Measurements from ENCODE around the gene SKP1.

Gene SKP1

GRCh38 chr5:134189031-134189430, 12.3 kb upstream of the SKP1 start:
- Histone ChIP-seq H3K9me3 (ENCODE audit: control insufficient read depth, insufficient read depth, low read length) (no peaks in the 10 kb centered on the region), H3K27me3 (ENCODE audit: control insufficient read depth, low read length) (no peaks in the 10 kb centered on the region), H3K4me1 (ENCODE audit: control insufficient read depth, low read length) (peaks cover 7% of the 10 kb centered on the region), H4K20me1 (ENCODE audit: control insufficient read depth, insufficient read depth, low read depth, low read length) (no peaks in the 10 kb centered on the region; the same call in 1 of the 2 replicates), H3K36me3 (ENCODE audit: control insufficient read depth, low read length) (no peaks in the 10 kb centered on the region), H3K27ac (ENCODE audit: low read depth, low read length) (no peak overlapping the region), H3K4me2 (ENCODE audit: low read length) (no peak overlapping the region), H3K4me3 (ENCODE audit: low read length) (no peak overlapping the region), H3K9me2 (replicated peaks; ENCODE audit: control insufficient read depth, low read length) (no peaks in the 10 kb centered on the region), H3K79me2 (ENCODE audit: control insufficient read depth, low read length) (no peaks in the 10 kb centered on the region), H3F3A (ENCODE audit: control insufficient read depth, insufficient read depth) (peaks cover 13% of the 10 kb centered on the region; the same call in 1 of the 2 replicates)
- TF ChIP-seq EZH2phosphoT487 (IDR thresholded peaks at IDR 0.05; ENCODE audit: borderline replicate concordance, low read length) (no peak), CTCF (IDR thresholded peaks at IDR 0.05; ENCODE audit: low read depth, low read length, poor library complexity, severe bottlenecking) (no peak)

GRCh38 chr5:134188092-134188491, 11.3 kb upstream of the SKP1 start:
- Histone ChIP-seq H3K79me2 (ENCODE audit: control insufficient read depth, low read length) (no peaks in the 10 kb centered on the region), H3K4me3 (ENCODE audit: low read length) (no peak overlapping the region), H3K27ac (ENCODE audit: low read depth, low read length) (no peak overlapping the region), H3K27me3 (ENCODE audit: control insufficient read depth, low read length) (no peaks in the 10 kb centered on the region), H3K36me3 (ENCODE audit: control insufficient read depth, low read length) (no peaks in the 10 kb centered on the region), H3K4me1 (ENCODE audit: control insufficient read depth, low read length) (peaks cover 7% of the 10 kb centered on the region), H3K4me2 (ENCODE audit: low read length) (no peak overlapping the region), H4K20me1 (ENCODE audit: control insufficient read depth, insufficient read depth, low read depth, low read length) (no peaks in the 10 kb centered on the region; the same call in 1 of the 2 replicates), H3K9me3 (ENCODE audit: control insufficient read depth, insufficient read depth, low read length) (no peaks in the 10 kb centered on the region), H3F3A (ENCODE audit: control insufficient read depth, insufficient read depth) (peaks cover 13% of the 10 kb centered on the region; the same call in 1 of the 2 replicates), H3K9me2 (replicated peaks; ENCODE audit: control insufficient read depth, low read length) (no peaks in the 10 kb centered on the region)
- TF ChIP-seq CTCF (IDR thresholded peaks at IDR 0.05; ENCODE audit: low read depth, low read length, poor library complexity, severe bottlenecking) (no peak), EZH2phosphoT487 (IDR thresholded peaks at IDR 0.05; ENCODE audit: borderline replicate concordance, low read length) (no peak)

GRCh38 chr5:134184155-134185135, 7.7 kb upstream of the SKP1 start:
- H3K4me1 ChIP-seq (ENCODE audit: control insufficient read depth, low read length) = peaks cover 7% of the 10 kb centered on the region
- H3K79me2 ChIP-seq (ENCODE audit: control insufficient read depth, low read length) = no peaks in the 10 kb centered on the region
- H4K20me1 ChIP-seq (ENCODE audit: control insufficient read depth, insufficient read depth, low read depth, low read length) = no peaks in the 10 kb centered on the region; the same call in 1 of the 2 replicates
- H3K36me3 ChIP-seq (ENCODE audit: control insufficient read depth, low read length) = no peaks in the 10 kb centered on the region
- H3K27me3 ChIP-seq (ENCODE audit: control insufficient read depth, low read length) = no peaks in the 10 kb centered on the region
- H3K27ac ChIP-seq (ENCODE audit: low read depth, low read length) = no peak overlapping the region
- no peak overlapping the region for H3K4me2 ChIP-seq (ENCODE audit: low read length)
- no peaks in the 10 kb centered on the region for H3K9me2 ChIP-seq (replicated peaks; ENCODE audit: control insufficient read depth, low read length)
- H3K4me3 ChIP-seq (ENCODE audit: low read length) = no peak overlapping the region
- H3F3A ChIP-seq (ENCODE audit: control insufficient read depth, insufficient read depth) = 0 out of 2 replicates have a peak, but pooled peaks cover 8% of the 10 kb centered on the region
- H3K9me3 ChIP-seq (ENCODE audit: control insufficient read depth, insufficient read depth, low read length) = no peaks in the 10 kb centered on the region
- TF ChIP-seq EZH2phosphoT487 (IDR thresholded peaks at IDR 0.05; ENCODE audit: borderline replicate concordance, low read length) = no peak
- TF ChIP-seq CTCF (IDR thresholded peaks at IDR 0.05; ENCODE audit: low read depth, low read length, poor library complexity, severe bottlenecking) = peak; percentile 86

Measured in DOHH2 (cell line).